ENCODE data around the gene ZNF507. TPM values are rescaled to one million over a fixed set of nuclear protein-coding genes. Genes with fewer than 3 reads are reported as not detected.

The ZNF507 gene
- total RNA-seq, 4 donors from 2014 or later, result 20.3 to 30.0 (median 22.5) TPM

GRCh38 chr19:32362318-32362691, 16.9 kb downstream of the ZNF507 start:
- no peaks in the 10 kb centered on the region for H3K9me3 ChIP-seq
- 74 to 79% methylated on average over 5 of the region's 5 CpGs for WGBS, 2 donors (ENCODE audit: low coverage in 1 of 2)
- DNase-seq, result no peak
- H3K36me3 ChIP-seq, result peaks cover 0 to 30% (median 10%) of the 10 kb centered on the region in 4 donors
- no peaks in the 10 kb centered on the region for H3K27me3 ChIP-seq
- H3K4me3 ChIP-seq, result no peak overlapping the region
- intact Hi-C loops (cut with DNase I; ENCODE audit: low total_unique reads) (no loop called here), in situ Hi-C loops (cut with MboI; ENCODE audit: low pct_ligation_motif_present in 1 of 4, low pct_unique_long_range_greater_than_20kb in 1 of 4, low sequenced_read_pairs in 3 of 4) (no loop called here)
- TF ChIP-seq POLR2AphosphoS5 (IDR thresholded peaks at IDR 0.05) (no peak), EP300 (IDR thresholded peaks at IDR 0.05; ENCODE audit: low read depth) (no peak), CTCF (IDR thresholded peaks at IDR 0.05) (no peak), POLR2A (IDR thresholded peaks at IDR 0.05) (no peak)
- peaks cover 5 to 21% (median 9%) of the 10 kb centered on the region in 4 donors for H3K4me1 ChIP-seq
- H3K27ac ChIP-seq, result peak overlapping the region in 1 of 4 donors; percentile 52

DNA sequence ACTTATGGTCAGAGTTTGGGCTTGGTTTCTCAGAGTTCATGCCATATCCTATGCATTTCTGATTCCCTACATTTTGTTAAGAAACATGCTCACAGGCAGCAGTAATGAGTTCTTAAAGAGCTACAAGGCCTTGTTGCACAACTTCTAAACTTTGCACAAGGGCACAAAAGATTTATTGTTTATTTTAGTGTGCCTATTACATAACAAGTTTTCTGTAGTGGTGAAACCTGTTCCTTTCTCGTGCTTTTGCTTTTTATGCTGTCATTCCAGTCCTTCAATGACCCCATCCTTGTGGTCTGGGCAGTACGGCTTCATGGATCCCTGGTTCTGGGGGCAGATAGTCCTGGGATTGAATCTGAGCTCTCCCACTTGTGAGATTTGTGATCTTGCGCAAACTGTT, 17.8 kb downstream of the ZNF507 start:
- no peak for DNase-seq
- Histone ChIP-seq H3K27ac (peak overlapping the region; percentile 9 to 66 (median 50)), H3K4me3 (no peak overlapping the region), H3K4me1 (peaks cover 5 to 21% (median 9%) of the 10 kb centered on the region in 4 donors), H3K9me3 (no peaks in the 10 kb centered on the region), H3K27me3 (no peaks in the 10 kb centered on the region), H3K36me3 (peaks cover 0 to 24% (median 5%) of the 10 kb centered on the region in 4 donors)
- in situ Hi-C loops (cut with MboI; ENCODE audit: low pct_ligation_motif_present in 1 of 4, low pct_unique_long_range_greater_than_20kb in 1 of 4, low sequenced_read_pairs in 3 of 4) (no loop called here), intact Hi-C loops (cut with DNase I; ENCODE audit: low total_unique reads) (no loop called here)
- TF ChIP-seq CTCF (IDR thresholded peaks at IDR 0.05) (no peak), POLR2AphosphoS5 (IDR thresholded peaks at IDR 0.05) (peak in 2 of 3 donors; percentile 30 to 66)
- 54% methylated on average over 3 of the region's 3 CpGs; no CpG with 5 or more reads in 1 of the 2 donors for WGBS, 2 donors (ENCODE audit: low coverage in 1 of 2)

DNA sequence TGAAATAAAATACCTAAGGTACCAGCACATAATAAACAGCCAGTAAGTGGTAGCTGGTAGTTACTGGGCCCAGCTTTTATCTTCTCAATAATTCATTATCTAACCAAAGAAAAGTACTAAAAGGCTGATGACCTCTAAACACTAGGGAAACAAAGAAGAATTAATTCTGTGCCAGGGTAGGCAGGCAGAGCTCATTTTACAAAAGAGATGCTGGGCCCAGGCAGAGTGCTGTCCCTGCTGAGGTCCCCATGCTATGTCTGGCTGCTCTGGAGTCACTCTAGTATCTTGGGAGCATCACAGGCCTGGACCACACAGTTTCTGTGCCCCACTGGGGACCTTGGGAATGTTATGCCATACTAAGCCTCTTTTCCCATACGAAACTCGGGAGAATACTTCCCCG, 18.2 kb downstream of the ZNF507 start:
- TF ChIP-seq EP300 (IDR thresholded peaks at IDR 0.05; ENCODE audit: low read depth) (no peak), POLR2AphosphoS5 (IDR thresholded peaks at IDR 0.05) (no peak), CTCF (IDR thresholded peaks at IDR 0.05) (no peak), POLR2A (IDR thresholded peaks at IDR 0.05) (no peak)
- 93% methylated on average over 3 of the region's 3 CpGs; no CpG with 5 or more reads in 1 of the 2 donors for WGBS, 2 donors (ENCODE audit: low coverage in 1 of 2)
- H3K9me3 ChIP-seq, result no peaks in the 10 kb centered on the region
- no peak for DNase-seq
- peak overlapping the region; percentile 9 to 66 (median 50) for H3K27ac ChIP-seq
- H3K4me3 ChIP-seq, result no peak overlapping the region
- H3K36me3 ChIP-seq, result peaks cover 0 to 20% (median 3%) of the 10 kb centered on the region in 4 donors
- H3K27me3 ChIP-seq, result no peaks in the 10 kb centered on the region
- H3K4me1 ChIP-seq, result peaks cover 5 to 21% (median 9%) of the 10 kb centered on the region in 4 donors
- intact Hi-C loops (cut with DNase I; ENCODE audit: low total_unique reads), result no loop called here
- in situ Hi-C loops (cut with MboI; ENCODE audit: low pct_ligation_motif_present in 1 of 4, low pct_unique_long_range_greater_than_20kb in 1 of 4, low sequenced_read_pairs in 3 of 4), result no loop called here

- intact Hi-C loops (cut with DNase I; ENCODE audit: low total_unique reads), result no loop called here
- no peak for DNase-seq
- no peaks in the 10 kb centered on the region for H3K27me3 ChIP-seq
- TF ChIP-seq POLR2AphosphoS5 (IDR thresholded peaks at IDR 0.05) (no peak), EP300 (IDR thresholded peaks at IDR 0.05; ENCODE audit: low read depth) (no peak), POLR2A (IDR thresholded peaks at IDR 0.05) (no peak), CTCF (IDR thresholded peaks at IDR 0.05) (no peak)
- in situ Hi-C loops (cut with MboI; ENCODE audit: low pct_ligation_motif_present in 1 of 4, low pct_unique_long_range_greater_than_20kb in 1 of 4, low sequenced_read_pairs in 3 of 4), result no loop called here
- no peaks in the 10 kb centered on the region for H3K9me3 ChIP-seq
- H3K27ac ChIP-seq, result peak overlapping the region in 3 of 4 donors; percentile 9 to 66 (median 49)
- WGBS, 2 donors (ENCODE audit: low coverage in 1 of 2), result 89 to 96% methylated on average over 1 of the region's 1 CpG
- H3K36me3 ChIP-seq, result peaks cover 0 to 18% (median 1%) of the 10 kb centered on the region in 4 donors
- H3K4me1 ChIP-seq, result peaks cover 5 to 21% (median 9%) of the 10 kb centered on the region in 4 donors
- H3K4me3 ChIP-seq, result no peak overlapping the region
These were observed 18.6 kb downstream of the ZNF507 start for GRCh38 chr19:32364040-32364439.

Measured in transverse colon (tissue), 4 donors.